Stimulated activated CD4-positive, alpha-beta T cell treated with anti-CD3 and anti-CD28 coated beads, Interleukin-12 subunit alpha, Interleukin-12 subunit beta, amount 100 ng/mL, for 24 hours (primary cell): ENCODE data around the gene KRTAP10-8.
"Not testable (repeated sequence)": the region's sequence is repeated elsewhere in the genome, so short reads cannot be mapped to it uniquely, and the experiment has no call there.

Experiments
- DNase-seq, 2 experiments: peaks; one replicate each; pipeline ENCODE4 v3.0.0-alpha.2; 2020; ENCODE audit warnings: low read depth in 2 of 2

The KRTAP10-8 gene

GRCh38 chr21:44646366-44647221, 34.7 kb downstream of the KRTAP10-8 start, which contains the start of gene KRTAP10-11:
KRTAP10-11 (plus strand) TSS chr21:44646414; CDS start chr21:44646459, 45 bp downstream.
- not testable (repeated sequence) for DNase-seq

GRCh38 chr21:44647222-44647552, 35.3 kb downstream of the KRTAP10-8 start:
- DNase-seq: no peak

GRCh38 chr21:44648557-44649311, 36.9 kb downstream of the KRTAP10-8 start:
- no peak for DNase-seq

GRCh38 chr21:44649521-44650100, 37.7 kb downstream of the KRTAP10-8 start:
- no peak for DNase-seq

- DNase-seq: no peak
These were observed 38.5 kb downstream of the KRTAP10-8 start for GRCh38 chr21:44650265-44650972.

GRCh38 chr21:44650973-44651675, 39.2 kb downstream of the KRTAP10-8 start:
- no peak for DNase-seq

- DNase-seq: no peak
These were observed 41.2 kb downstream of the KRTAP10-8 start for GRCh38 chr21:44653123-44653522.

- no peak for DNase-seq
These were observed 42.0 kb downstream of the KRTAP10-8 start for GRCh38 chr21:44653656-44654575.

- DNase-seq: no peak
These were observed 42.8 kb downstream of the KRTAP10-8 start, which contains the start of gene KRTAP12-4 for GRCh38 chr21:44654576-44655175. KRTAP12-4 (minus strand) TSS chr21:44654659; CDS start chr21:44654614, 45 bp downstream.

- no peak for DNase-seq
These were observed 45.0 kb downstream of the KRTAP10-8 start for GRCh38 chr21:44656868-44657267.

- DNase-seq: no peak
These were observed 46.0 kb downstream of the KRTAP10-8 start, which contains the start of gene KRTAP12-3 for GRCh38 chr21:44657635-44658540. KRTAP12-3 (plus strand) TSS chr21:44657932; CDS start chr21:44657980, 48 bp downstream.

- no peak for DNase-seq
These were observed 46.6 kb downstream of the KRTAP10-8 start for GRCh38 chr21:44658541-44658910.

GRCh38 chr21:44658913-44659595, 47.2 kb downstream of the KRTAP10-8 start:
- no peak for DNase-seq

GRCh38 chr21:44661567-44661966, 49.7 kb downstream of the KRTAP10-8 start:
- DNase-seq: not testable (repeated sequence)
